Astrocyte (in vitro differentiated cells and primary cell): Measurements from ENCODE around the gene GRB10. TPM values are rescaled to one million over a fixed set of nuclear protein-coding genes. Genes with fewer than 3 reads are reported as not detected.
A peak's percentile ranks its signal among the peaks of the same experiment; 100 is the strongest.

Experiments used
- DNase-seq: peaks from one replicate; pipeline ENCODE4 v3.0.0-alpha.2; 2010; ENCODE audit warnings: low read depth
- FAIRE-seq: peaks from 2 replicates; lab custom pipeline; 2011; peaks lifted over from hg19 to GRCh38; lab: Jason Lieb, UNC
- H2AFZ ChIP-seq: 2 replicates; pipeline ENCODE4 v1.6.0; 2012; ENCODE audit warnings: low read depth, low read length, inconsistent platforms
- H3K27ac ChIP-seq: 2 replicates; pipeline ENCODE4 v1.5.1; 2011; ENCODE audit warnings: low read depth, low read length, inconsistent platforms
- H3K27me3 ChIP-seq: 2 replicates; pipeline ENCODE4 v1.6.0; 2011; ENCODE audit warnings: low read length, inconsistent platforms; ENCODE audit not compliant: insufficient read depth
- H3K36me3 ChIP-seq: 2 replicates; pipeline ENCODE4 v1.5.1; 2011; ENCODE audit warnings: low read length, inconsistent platforms; ENCODE audit not compliant: insufficient read depth
- H3K4me1 ChIP-seq: 2 replicates; pipeline ENCODE4 v1.5.1; 2011; ENCODE audit warnings: low read length, inconsistent platforms; ENCODE audit not compliant: insufficient read depth
- H3K4me2 ChIP-seq: 2 replicates; pipeline ENCODE4 v1.6.0; 2012; ENCODE audit warnings: low read length, inconsistent platforms
- H3K4me3 ChIP-seq: 2 replicates; pipeline ENCODE4 v1.5.1; 2011; ENCODE audit warnings: low read depth, mild to moderate bottlenecking, low read length, inconsistent platforms; ENCODE audit not compliant: insufficient read depth
- H3K79me2 ChIP-seq: 2 replicates; pipeline ENCODE4 v1.6.0; 2012; ENCODE audit warnings: mild to moderate bottlenecking, low read length, inconsistent platforms; ENCODE audit not compliant: insufficient read depth
- H3K9ac ChIP-seq: 2 replicates; pipeline ENCODE4 v1.6.0; 2012; ENCODE audit warnings: mild to moderate bottlenecking, low read length, inconsistent platforms
- H3K9me3 ChIP-seq: 2 replicates; pipeline ENCODE4 v1.5.1; 2012; ENCODE audit warnings: low read depth, mild to moderate bottlenecking, low read length, inconsistent platforms; ENCODE audit not compliant: insufficient read depth
- H4K20me1 ChIP-seq: 2 replicates; pipeline ENCODE4 v1.6.0; 2012; ENCODE audit warnings: low read length, inconsistent platforms; ENCODE audit not compliant: insufficient read depth
- H3K27ac Mint-ChIP-seq: one replicate; pipeline ENCODE4 v1.8.0; 2021; ENCODE audit warnings: mild to moderate bottlenecking, mixed read lengths; ENCODE audit not compliant: unreplicated experiment
- H3K27me3 Mint-ChIP-seq: one replicate; pipeline ENCODE4 v1.8.0; 2021; ENCODE audit warnings: low read depth, mixed read lengths; ENCODE audit not compliant: unreplicated experiment
- H3K36me3 Mint-ChIP-seq: one replicate; pipeline ENCODE4 v1.8.0; 2021; ENCODE audit warnings: low read depth, mixed read lengths; ENCODE audit not compliant: unreplicated experiment
- H3K4me1 Mint-ChIP-seq: one replicate; pipeline ENCODE4 v1.8.0; 2021; ENCODE audit warnings: low read depth, mixed read lengths; ENCODE audit not compliant: unreplicated experiment
- H3K4me3 Mint-ChIP-seq: one replicate; pipeline ENCODE4 v1.8.0; 2021; ENCODE audit warnings: mild to moderate bottlenecking, moderate library complexity, mixed read lengths; ENCODE audit not compliant: unreplicated experiment
- H3K9me3 Mint-ChIP-seq: one replicate; pipeline ENCODE4 v1.8.0; 2021; ENCODE audit warnings: mild to moderate bottlenecking, mixed read lengths; ENCODE audit not compliant: unreplicated experiment
- EZH2 ChIP-seq: IDR thresholded peaks from 2 replicates; pipeline ENCODE4 v1.6.1; 2012; ENCODE audit warnings: mild to moderate bottlenecking, low read length, inconsistent platforms; ENCODE audit not compliant: insufficient read depth
- total RNA-seq: library from RNA; stranded (reverse); gene quantifications from 2 replicates; pipeline ENCODE4 v1.2.1, GENCODE V29; 2021
- TF ChIP-seq, protein P1 (sequence below): IDR thresholded peaks from 2 replicates; pipeline ENCODE4 v1.5.1; 2011; ENCODE audit warnings: low read depth, mild to moderate bottlenecking, inconsistent platforms, low read length, moderate library complexity; ENCODE audit not compliant: insufficient read depth

The GRB10 gene
- total RNA-seq, 1 donor from 2014 or later = 81.9 TPM

DNA sequence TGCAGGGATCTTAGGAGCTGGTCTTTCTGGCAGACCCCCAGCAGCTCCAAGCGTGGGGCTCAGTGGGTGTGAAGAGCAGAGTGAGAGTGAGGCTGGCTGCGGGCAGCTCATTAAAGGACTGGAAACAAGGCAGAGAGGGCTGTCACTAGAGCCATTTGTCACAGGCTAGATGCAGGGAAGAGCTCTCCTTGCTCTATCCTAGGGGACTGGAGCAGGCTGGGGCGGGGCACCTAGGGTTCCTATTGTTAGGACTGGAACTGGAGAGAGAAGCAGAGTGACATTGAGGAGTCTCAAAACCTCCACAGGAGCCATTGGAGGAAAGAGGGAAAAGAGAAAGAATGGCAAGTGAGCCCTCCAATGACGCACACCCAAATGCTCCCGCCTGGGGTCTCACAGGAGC lies 216.7 kb downstream of the GRB10 start:
- Mint-ChIP-seq H3K27ac (peak overlapping the region; percentile 23), H3K36me3 (peaks cover 2% of the 10 kb centered on the region), H3K9me3 (peaks cover 4% of the 10 kb centered on the region), H3K4me1 (no peaks in the 10 kb centered on the region), H3K4me3 (no peak overlapping the region), H3K27me3 (peaks cover 45% of the 10 kb centered on the region)
- H3K79me2 ChIP-seq = no peaks in the 10 kb centered on the region
- FAIRE-seq (no peak), DNase-seq (no peak)
- no peak overlapping the region for H3K4me3 ChIP-seq
- TF ChIP-seq, protein P1, sequence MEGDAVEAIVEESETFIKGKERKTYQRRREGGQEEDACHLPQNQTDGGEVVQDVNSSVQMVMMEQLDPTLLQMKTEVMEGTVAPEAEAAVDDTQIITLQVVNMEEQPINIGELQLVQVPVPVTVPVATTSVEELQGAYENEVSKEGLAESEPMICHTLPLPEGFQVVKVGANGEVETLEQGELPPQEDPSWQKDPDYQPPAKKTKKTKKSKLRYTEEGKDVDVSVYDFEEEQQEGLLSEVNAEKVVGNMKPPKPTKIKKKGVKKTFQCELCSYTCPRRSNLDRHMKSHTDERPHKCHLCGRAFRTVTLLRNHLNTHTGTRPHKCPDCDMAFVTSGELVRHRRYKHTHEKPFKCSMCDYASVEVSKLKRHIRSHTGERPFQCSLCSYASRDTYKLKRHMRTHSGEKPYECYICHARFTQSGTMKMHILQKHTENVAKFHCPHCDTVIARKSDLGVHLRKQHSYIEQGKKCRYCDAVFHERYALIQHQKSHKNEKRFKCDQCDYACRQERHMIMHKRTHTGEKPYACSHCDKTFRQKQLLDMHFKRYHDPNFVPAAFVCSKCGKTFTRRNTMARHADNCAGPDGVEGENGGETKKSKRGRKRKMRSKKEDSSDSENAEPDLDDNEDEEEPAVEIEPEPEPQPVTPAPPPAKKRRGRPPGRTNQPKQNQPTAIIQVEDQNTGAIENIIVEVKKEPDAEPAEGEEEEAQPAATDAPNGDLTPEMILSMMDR = no peak
- no peak for TF ChIP-seq EZH2
- peaks cover 5% of the 10 kb centered on the region for H3K27me3 ChIP-seq
- H3K9ac ChIP-seq = no peak overlapping the region
- H3K27ac ChIP-seq = no peak overlapping the region
- no peaks in the 10 kb centered on the region for H3K9me3 ChIP-seq
- H4K20me1 ChIP-seq = no peaks in the 10 kb centered on the region
- H3K36me3 ChIP-seq = no peaks in the 10 kb centered on the region
- no peaks in the 10 kb centered on the region for H3K4me1 ChIP-seq
- H2AFZ ChIP-seq = no peak overlapping the region
- H3K4me2 ChIP-seq = no peak overlapping the region

- no peak overlapping the region for H3K27ac Mint-ChIP-seq
- FAIRE-seq (no peak), DNase-seq (no peak)
- Histone ChIP-seq H3K4me2 (no peak overlapping the region), H3K9me3 (no peaks in the 10 kb centered on the region), H3K36me3 (no peaks in the 10 kb centered on the region), H3K27ac (no peak overlapping the region), H3K4me1 (no peaks in the 10 kb centered on the region), H4K20me1 (no peaks in the 10 kb centered on the region), H3K27me3 (peaks cover 6% of the 10 kb centered on the region), H3K79me2 (no peaks in the 10 kb centered on the region), H3K9ac (no peak overlapping the region), H3K4me3 (no peak overlapping the region), H2AFZ (no peak overlapping the region)
- H3K4me1 Mint-ChIP-seq = no peaks in the 10 kb centered on the region
- no peak for TF ChIP-seq EZH2
- TF ChIP-seq, protein P1 = no peak
- peaks cover 2% of the 10 kb centered on the region for H3K36me3 Mint-ChIP-seq
- peaks cover 4% of the 10 kb centered on the region for H3K9me3 Mint-ChIP-seq
- H3K27me3 Mint-ChIP-seq = peaks cover 49% of the 10 kb centered on the region
- no peak overlapping the region for H3K4me3 Mint-ChIP-seq
Measured at GRCh38 chr7:50565559-50565916, 217.2 kb downstream of the GRB10 start.

DNA sequence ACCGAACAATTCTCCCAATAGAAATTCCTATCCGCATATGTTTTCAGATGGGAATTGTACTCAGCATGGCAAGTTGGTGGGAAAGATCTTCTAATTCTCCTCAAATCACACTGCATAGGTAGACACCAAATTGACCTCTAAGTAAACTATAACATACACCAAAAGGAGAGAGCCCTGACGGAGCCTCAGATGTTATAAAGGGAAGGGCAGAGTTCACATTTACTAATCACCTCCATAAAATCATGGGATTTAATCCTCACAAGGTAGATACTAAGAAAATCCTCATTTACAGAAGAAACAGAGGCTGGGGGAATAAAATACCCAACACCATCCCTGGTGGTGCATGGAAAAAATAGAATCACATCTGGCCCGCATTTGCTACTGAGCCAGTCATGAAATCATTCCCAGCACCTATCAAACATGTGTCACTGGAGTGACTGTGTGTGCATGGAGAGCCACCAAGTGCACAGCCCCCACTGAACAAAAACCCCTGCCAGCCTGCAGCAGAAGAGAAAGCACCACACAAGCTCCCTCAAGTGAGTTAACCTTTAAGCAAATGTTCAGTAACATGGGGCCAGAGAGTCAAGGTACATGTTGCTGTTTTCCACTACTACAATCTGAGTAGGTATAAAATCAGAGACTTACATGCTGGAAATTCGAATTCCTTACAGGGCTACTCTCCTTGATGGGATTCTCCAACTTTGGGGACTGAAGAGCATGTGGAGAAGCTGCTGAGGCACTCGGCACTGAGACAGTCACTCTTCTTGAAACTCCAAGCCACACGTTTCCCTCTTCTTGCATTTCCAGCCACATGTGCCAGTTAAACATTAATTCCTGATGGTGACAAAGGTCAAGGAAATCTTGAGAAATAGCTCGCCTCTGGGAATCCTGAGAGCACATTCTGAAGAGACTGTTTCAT lies 217.8 kb downstream of the GRB10 start, which contains the start of gene DDC:
DDC (minus strand) TSS at position 766 of the 919 bp plus-strand sequence. CDS start 21,320 bp downstream, outside the sequence.
- DNase-seq (no peak), FAIRE-seq (no peak)
- Mint-ChIP-seq H3K9me3 (peaks cover 4% of the 10 kb centered on the region), H3K27ac (peak within 1 kb of the TSS; percentile 23), H3K36me3 (peaks cover 2% of the 10 kb centered on the region), H3K4me1 (no peaks in the 10 kb centered on the region), H3K27me3 (peaks cover 53% of the 10 kb centered on the region), H3K4me3 (no peak within 1 kb of the TSS)
- no peak within 1 kb of the TSS for H3K4me2 ChIP-seq
- no peak within 1 kb of the TSS for H3K9ac ChIP-seq
- no peaks in the 10 kb centered on the region for H3K9me3 ChIP-seq
- H4K20me1 ChIP-seq = no peaks in the 10 kb centered on the region
- no peaks in the 10 kb centered on the region for H3K4me1 ChIP-seq
- H3K27ac ChIP-seq = no peak within 1 kb of the TSS
- no peak within 1 kb of the TSS for H3K4me3 ChIP-seq
- peaks cover 12% of the 10 kb centered on the region for H3K27me3 ChIP-seq
- H3K79me2 ChIP-seq = no peaks in the 10 kb centered on the region
- H3K36me3 ChIP-seq = no peaks in the 10 kb centered on the region
- TF ChIP-seq EZH2 = no peak
- TF ChIP-seq, protein P1 = no peak
- no peak within 1 kb of the TSS for H2AFZ ChIP-seq
